ENCODE measurements around the gene SPTSSB. TPM values are rescaled to one million over a fixed set of nuclear protein-coding genes. Genes with fewer than 3 reads are reported as not detected.

SPTSSB gene
- total RNA-seq, 1 donor from 2014 or later: 3.9 TPM

DNA sequence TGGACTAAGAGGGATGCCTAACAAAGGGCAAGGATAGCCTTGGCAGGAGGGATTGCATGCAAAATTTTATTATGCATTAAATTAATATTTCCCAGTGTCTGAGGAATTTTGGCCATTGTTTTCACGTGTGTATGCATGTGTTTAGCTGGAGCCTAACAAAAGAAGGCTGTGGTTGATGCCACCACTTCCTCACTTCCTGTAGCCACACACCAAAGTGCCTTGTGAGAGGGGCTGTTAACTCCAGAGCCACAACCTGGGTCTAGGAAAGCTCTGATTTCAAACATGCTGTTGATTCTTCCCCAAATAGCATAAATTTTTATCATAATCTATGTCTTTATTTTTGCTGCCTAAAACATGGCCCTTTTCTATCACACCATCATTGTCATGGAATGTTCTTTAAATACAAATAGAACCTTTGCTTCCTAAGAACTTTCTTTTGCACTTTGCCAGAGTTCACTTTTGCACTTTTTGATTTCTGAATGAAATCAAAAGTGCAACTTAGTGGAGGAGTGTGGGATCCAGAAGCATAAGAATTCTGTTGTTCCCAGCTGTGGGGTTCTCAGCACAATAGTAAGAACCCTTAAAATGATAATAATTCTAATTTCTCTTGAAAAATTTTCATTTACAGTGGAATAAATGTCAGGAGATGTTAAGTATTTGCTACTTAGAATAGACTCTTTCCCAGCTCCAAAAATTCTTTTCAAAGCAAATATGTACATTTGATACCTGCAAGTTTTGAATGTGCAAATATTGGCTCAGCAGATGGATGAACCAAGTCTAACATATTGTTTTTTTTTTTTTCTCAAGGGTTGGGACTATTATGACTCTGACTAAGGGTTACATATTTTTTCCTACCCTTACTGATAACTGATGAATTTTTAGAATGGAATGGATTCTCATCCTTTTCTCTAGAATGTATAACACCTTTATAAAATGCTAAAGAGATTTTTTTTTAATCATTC is 35.6 kb upstream of the SPTSSB start:
- FAIRE-seq: no peak
- no peak for DNase-seq (ENCODE audit: low read depth)
- no peaks in the 10 kb centered on the region for H3K36me3 ChIP-seq (ENCODE audit: control insufficient read depth, insufficient read depth, low read length)
- no peaks in the 10 kb centered on the region for H3K27me3 ChIP-seq (ENCODE audit: control insufficient read depth, insufficient read depth, low read length)
- no peak for TF ChIP-seq CTCF (IDR thresholded peaks at IDR 0.05; ENCODE audit: insufficient read depth, low read length, severe bottlenecking)
- no peak overlapping the region for H3K4me3 ChIP-seq (ENCODE audit: low read depth, low read length)

DNA sequence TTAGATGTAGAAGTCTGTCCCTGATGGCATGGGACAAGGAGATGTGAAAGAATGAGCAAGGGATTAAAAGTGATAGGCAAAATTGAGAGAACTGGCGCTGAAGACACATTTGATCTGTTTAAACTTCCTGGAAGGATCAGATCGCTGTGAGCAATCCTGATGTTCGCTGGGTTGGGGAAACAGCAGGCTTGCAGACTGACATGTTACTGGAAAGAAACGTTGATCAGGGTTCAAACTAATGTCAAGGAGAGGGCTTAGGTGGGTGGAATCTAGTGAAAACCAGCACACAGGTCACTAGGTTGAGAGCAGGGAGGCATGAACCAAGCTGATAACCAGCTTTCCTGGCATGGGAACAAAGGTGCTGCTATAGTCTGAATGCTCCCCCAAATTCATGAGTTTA is 34.5 kb upstream of the SPTSSB start:
- H3K4me3 ChIP-seq (ENCODE audit: low read depth, low read length): no peak overlapping the region
- no peak for FAIRE-seq
- no peaks in the 10 kb centered on the region for H3K27me3 ChIP-seq (ENCODE audit: control insufficient read depth, insufficient read depth, low read length)
- no peaks in the 10 kb centered on the region for H3K36me3 ChIP-seq (ENCODE audit: control insufficient read depth, insufficient read depth, low read length)
- DNase-seq (ENCODE audit: low read depth): no peak
- no peak for TF ChIP-seq CTCF (IDR thresholded peaks at IDR 0.05; ENCODE audit: insufficient read depth, low read length, severe bottlenecking)

GRCh38 chr3:161405087-161405486 is 33.8 kb upstream of the SPTSSB start:
- Histone ChIP-seq H3K36me3 (ENCODE audit: control insufficient read depth, insufficient read depth, low read length) (no peaks in the 10 kb centered on the region), H3K4me3 (ENCODE audit: low read depth, low read length) (no peak overlapping the region), H3K27me3 (ENCODE audit: control insufficient read depth, insufficient read depth, low read length) (no peaks in the 10 kb centered on the region)
- no peak for TF ChIP-seq CTCF (IDR thresholded peaks at IDR 0.05; ENCODE audit: insufficient read depth, low read length, severe bottlenecking)
- DNase-seq (ENCODE audit: low read depth) (no peak), FAIRE-seq (no peak)

GRCh38 chr3:161403251-161403650 is 31.9 kb upstream of the SPTSSB start:
- H3K27me3 ChIP-seq (ENCODE audit: control insufficient read depth, insufficient read depth, low read length): no peaks in the 10 kb centered on the region
- H3K36me3 ChIP-seq (ENCODE audit: control insufficient read depth, insufficient read depth, low read length): no peaks in the 10 kb centered on the region
- FAIRE-seq (no peak), DNase-seq (ENCODE audit: low read depth) (peak; percentile 82)
- H3K4me3 ChIP-seq (ENCODE audit: low read depth, low read length): no peak overlapping the region
- no peak for TF ChIP-seq CTCF (IDR thresholded peaks at IDR 0.05; ENCODE audit: insufficient read depth, low read length, severe bottlenecking)

GRCh38 chr3:161401389-161401788 is 30.1 kb upstream of the SPTSSB start:
- no peak for FAIRE-seq
- H3K27me3 ChIP-seq (ENCODE audit: control insufficient read depth, insufficient read depth, low read length): no peaks in the 10 kb centered on the region
- no peaks in the 10 kb centered on the region for H3K36me3 ChIP-seq (ENCODE audit: control insufficient read depth, insufficient read depth, low read length)
- DNase-seq (ENCODE audit: low read depth): no peak
- H3K4me3 ChIP-seq (ENCODE audit: low read depth, low read length): no peak overlapping the region
- no peak for TF ChIP-seq CTCF (IDR thresholded peaks at IDR 0.05; ENCODE audit: insufficient read depth, low read length, severe bottlenecking)
